Brain pericyte (primary cell): ENCODE measurements around the gene CDK8.
"Not testable (repeated sequence)": the region's sequence is repeated elsewhere in the genome, so short reads cannot be mapped to it uniquely, and the experiment has no call there.

Source experiments
- DNase-seq: peaks from one replicate; pipeline ENCODE4 v3.0.0-alpha.2; 2012; ENCODE audit warnings: low read depth, low spot score

The CDK8 gene

DNA sequence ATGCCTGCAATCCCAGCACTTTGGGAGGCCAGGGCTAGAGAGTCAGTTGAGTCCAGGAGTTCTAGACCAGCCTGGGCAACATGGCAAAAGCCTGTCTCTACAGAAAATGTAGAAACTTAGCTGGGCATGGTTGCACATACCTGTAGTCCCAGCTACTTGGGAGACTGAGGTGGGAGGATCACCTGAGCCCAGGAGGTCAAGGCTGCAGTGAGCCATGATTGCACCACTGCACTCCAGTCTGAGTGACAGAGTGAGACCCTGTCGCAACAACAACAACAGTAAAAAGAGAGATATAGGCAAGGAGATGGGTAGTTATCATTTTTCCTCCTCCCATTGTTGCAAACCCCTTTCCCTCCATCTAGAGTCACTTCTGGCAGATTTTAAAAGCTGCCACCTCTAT is 62.2 kb downstream of the CDK8 start:
- DNase-seq, result not testable (repeated sequence)

- DNase-seq, result no peak
These were observed 66.8 kb downstream of the CDK8 start for GRCh38 chr13:26320766-26321165.

- DNase-seq, result no peak
These were observed 69.2 kb downstream of the CDK8 start for GRCh38 chr13:26323127-26323526.

DNA sequence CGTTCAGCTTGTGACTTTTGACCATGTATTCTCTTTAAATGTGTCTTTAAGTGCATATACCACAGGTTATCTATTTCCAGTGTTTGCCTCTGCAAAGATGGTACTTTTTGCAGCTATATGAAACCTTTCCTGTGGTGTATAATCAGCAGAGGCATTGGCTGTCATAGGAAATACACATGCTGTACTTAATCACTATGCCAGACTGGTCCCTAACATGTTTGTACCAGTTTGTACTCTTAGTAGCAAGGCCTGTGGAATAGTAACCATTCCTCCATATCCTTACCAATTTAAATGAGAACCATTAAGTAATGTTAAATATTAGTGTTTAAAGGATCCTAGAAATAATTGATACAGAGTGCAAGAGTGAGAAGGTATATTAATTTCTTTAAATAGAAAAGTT is 69.8 kb downstream of the CDK8 start:
- DNase-seq, result no peak

DNA sequence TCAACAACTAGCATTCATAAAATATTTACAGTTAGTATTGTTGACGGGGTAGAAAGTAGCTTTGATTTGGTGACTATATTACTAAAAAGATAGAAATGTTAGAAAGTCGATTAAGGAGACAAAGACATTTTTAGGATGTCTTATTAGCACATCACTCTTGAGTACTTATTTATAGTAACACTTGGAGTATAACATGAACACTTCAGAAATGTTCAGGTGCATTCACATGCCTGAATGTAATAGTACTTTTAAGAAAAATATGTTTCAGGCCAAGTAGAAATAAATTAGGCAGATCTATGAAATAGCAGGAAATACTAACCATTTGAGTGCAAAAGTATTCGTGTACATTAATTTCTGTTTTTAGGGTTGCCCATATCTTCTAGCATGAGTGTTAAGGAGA is 70.4 kb downstream of the CDK8 start:
- DNase-seq, result no peak

GRCh38 chr13:26324867-26325266 is 70.9 kb downstream of the CDK8 start:
- DNase-seq, result no peak

DNA sequence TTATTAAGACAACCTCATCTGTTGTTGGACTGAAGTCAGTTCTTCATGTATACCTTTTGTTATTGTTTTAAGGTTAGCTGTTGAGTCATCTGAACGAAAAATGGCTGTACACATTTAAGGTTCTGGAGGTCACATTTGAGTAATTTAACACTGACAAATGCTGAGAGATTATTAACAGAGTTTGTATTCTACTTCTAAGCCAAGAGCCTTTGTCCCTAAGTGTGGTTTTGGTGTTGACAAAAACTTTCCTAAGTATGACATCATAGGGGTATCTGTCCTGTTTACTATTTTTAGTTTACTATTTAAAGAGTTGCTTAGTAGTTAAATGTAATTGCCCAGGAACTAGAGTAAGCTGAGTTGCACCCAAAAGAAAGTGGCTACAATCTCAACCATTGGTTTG is 71.9 kb downstream of the CDK8 start:
- no peak for DNase-seq

- DNase-seq, result no peak
These were observed 72.6 kb downstream of the CDK8 start for GRCh38 chr13:26326562-26326961.

DNA sequence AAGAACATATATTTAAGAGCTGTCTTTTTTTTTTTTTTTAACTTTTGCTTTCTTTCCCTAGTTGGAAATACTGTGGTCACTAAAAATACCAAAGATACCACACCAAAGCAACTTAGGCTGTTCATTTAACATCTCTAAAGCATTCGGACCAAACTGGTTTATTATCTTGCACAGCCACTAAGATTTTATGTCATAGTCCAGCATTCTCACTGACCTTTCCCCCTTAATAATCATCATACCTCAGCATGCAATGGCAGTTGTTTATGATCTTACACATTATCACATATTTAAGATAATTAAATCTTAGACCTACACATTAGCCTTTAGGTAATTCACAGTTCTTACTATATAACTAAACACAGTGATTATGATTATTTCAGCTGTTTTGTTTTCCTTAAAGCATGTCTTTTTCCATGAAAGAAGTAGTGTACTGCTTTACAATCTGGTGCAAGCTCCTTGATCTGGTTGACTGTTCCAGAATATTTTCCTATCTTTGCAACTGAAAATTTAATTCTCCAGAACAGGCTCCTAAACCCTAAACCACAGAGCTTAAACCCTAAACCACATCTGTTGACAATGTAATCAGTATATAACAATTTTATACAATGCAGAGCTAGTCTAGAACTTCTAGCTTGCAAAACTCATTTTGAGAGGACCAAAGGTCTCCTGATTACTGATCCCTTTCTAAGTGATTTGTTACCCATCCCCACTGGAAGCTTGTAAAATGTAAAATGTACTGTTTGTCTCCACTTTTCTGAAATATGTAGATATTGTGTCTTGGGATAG is 74.2 kb downstream of the CDK8 start:
- no peak for DNase-seq

DNA sequence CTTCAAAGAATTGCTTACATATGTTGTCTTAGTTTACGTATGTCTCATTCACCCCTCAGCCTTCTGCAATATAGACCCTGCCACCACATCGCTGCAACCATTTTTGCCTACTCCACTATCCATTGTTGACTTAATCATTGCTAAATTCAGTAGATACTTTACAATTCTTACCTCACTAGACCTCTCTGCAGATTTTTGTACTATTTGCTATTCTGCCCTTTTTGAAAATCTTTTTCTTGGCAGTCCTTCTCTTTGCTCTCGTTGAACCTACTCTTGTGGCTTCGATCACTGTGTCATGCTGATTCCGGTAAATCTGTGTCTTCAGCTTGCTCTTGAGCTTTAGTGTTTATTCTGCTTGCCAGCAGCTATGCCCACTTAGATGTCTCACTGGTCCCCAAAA is 81.2 kb downstream of the CDK8 start:
- DNase-seq, result no peak

GRCh38 chr13:26340807-26341206 is 86.9 kb downstream of the CDK8 start:
- no peak for DNase-seq

GRCh38 chr13:26342898-26343297 is 89.0 kb downstream of the CDK8 start:
- no peak for DNase-seq

- no peak for DNase-seq
These were observed 89.9 kb downstream of the CDK8 start for GRCh38 chr13:26343816-26344215.

DNA sequence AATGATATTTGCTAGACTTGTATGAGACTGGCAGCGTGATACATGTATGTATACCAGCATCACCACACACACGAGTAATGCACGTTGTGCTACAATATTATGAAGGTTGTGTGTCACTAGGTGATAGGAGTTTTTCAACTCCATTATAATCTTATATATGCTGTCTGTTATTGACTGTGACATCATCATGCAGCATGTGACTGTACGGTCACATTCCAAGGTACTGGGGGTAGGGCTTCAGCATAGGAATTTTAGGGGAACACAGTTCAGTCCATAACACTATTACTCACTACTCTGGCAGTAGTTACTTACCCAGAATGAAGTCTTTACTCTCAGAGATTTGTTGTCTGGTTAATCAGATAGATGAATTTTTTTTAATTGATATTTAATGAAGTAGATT is 91.1 kb downstream of the CDK8 start:
- DNase-seq, result no peak

DNA sequence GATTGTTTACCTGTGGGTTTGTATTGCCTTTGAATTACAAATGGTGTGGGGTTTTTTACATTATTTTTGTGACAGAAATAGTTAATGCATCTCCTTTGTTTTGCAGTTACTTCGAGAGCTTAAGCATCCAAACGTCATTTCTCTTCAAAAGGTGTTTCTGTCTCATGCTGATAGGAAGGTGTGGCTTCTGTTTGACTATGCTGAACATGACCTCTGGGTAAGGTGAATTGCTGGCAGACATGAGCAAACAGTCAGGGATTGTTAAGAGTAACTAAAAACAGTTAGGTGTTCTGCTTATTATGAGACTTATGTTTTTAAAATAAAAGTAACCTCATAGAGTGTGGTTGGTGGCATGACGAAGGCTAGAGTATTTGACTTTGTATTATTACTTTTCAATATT is 95.0 kb downstream of the CDK8 start:
- no peak for DNase-seq

- no peak for DNase-seq
These were observed 108.3 kb downstream of the CDK8 start for GRCh38 chr13:26362261-26362660.

- DNase-seq, result no peak
These were observed 116.6 kb downstream of the CDK8 start for GRCh38 chr13:26370553-26370952.

- DNase-seq, result no peak
These were observed 118.8 kb downstream of the CDK8 start for GRCh38 chr13:26372747-26373146.

DNA sequence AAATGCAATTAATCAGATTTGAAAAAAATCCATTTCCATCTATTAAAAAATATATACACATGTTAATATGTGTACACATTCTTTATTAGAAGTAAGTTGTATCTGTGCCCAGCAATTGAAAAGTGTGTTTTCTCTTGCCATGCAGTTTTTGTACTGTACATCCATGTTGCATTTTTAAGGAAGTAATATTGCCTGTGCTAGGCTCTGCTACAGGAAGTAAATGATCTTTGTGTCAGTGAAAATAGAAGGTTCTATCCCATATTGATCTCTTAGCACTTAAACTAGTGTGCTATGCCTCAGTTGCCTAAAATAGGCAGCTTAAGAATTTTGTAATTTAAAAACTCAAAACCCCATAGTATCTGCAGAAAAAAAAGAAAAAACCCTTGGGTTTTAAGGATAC is 122.5 kb downstream of the CDK8 start:
- DNase-seq, result no peak

DNA sequence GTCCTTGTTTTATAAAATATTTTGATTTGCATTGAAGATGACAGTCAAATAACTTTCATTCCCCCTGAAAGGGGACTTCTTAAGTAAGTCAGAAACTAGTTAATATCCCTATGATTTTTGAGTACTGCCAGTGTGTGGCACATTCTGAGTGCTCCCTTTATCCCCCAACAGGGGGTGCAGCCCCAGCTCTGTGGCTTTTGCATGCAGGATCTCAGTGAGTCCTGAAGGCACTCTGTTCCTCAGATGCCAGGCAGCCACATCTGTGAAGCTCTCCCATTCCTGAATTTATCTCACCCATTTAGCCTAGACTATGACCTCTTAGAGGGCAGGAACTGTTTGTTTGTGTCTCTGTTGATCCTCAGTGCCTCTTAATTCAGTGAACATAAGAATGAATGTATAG is 123.1 kb downstream of the CDK8 start:
- DNase-seq, result no peak

DNA sequence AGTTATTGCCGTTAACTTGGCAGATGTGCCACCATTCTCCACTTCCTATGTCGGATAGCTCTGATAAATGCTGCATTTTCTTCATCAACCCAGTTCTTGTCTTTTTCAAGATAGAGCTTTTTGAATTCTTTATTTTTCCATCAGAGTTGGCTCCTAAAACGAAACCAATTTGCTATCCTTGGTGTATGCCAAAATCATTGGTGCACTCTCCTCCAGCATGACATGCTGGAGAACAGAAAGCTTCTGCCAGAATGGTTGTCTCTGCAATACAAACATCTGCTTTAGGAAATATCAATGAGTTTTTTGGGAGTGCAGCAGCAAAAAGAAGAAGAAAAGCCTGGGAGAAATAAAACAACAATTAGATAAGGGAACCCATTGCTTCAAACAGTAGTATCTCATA is 124.2 kb downstream of the CDK8 start:
- no peak for DNase-seq

DNA sequence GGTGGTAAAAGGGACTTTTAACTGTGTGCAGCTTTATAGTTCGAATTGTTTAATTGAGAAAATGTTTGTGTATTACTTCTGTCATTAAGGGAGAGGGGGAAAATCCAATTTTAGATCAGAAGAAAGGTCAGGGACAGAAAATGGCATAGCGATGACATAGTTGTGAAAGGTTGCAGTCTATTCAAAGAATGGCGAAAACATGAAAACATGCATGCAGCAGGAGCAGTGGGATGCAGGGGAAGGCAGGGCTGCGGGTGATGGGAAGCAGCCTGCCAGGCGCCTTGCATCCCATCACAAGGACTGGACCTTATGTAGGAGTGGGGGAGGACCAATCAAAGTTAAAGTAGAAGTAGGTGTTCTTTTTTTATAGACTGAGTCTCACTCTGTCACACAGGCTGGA is 125.9 kb downstream of the CDK8 start:
- DNase-seq, result no peak

- no peak for DNase-seq
These were observed 127.0 kb downstream of the CDK8 start for GRCh38 chr13:26380930-26381329.

DNA sequence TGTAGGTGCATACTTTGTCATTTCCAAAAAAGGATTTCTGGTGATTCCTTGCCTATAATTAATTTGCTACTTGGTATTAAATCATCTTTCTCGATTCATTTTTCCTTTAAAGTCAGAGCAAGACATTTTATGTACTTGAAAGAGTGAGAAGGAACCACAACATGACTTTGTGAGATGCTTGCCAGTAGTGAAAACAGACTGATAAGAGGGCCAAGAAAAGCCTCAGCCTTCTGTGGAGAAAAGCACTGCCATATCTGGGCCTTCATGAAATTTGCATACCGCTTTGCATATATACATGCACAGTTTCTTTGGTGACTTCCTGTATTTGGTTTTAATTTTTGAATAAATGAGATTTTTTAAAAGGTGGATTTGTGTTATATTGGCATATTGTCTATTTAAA is 128.4 kb downstream of the CDK8 start:
- DNase-seq, result no peak
